Neural cell (in vitro differentiated cells): ENCODE measurements around the gene NBPF11. TPM values are rescaled to one million over a fixed set of nuclear protein-coding genes. Genes with fewer than 3 reads are reported as not detected.
"Not testable (repeated sequence)": the region's sequence is repeated elsewhere in the genome, so short reads cannot be mapped to it uniquely, and the experiment has no call there.

Experiments
- H2AFZ ChIP-seq: fragments of 200-600, 300-800 bp; sonication (generic), shearing (Covaris generic); 2 replicates; pipeline ENCODE4 v1.6.0; 2014; ENCODE audit warnings: low read depth, mild to moderate bottlenecking, antibody characterized with exemption, low read length, moderate library complexity
- H3F3A ChIP-seq: fragments of 200-600 bp; shearing (Covaris generic); 2 replicates; pipeline ENCODE4 v1.6.1; 2016; ENCODE audit warnings: mild to moderate bottlenecking, moderate library complexity, mixed read lengths, antibody characterized with exemption, low read length; ENCODE audit not compliant: insufficient read depth, poor library complexity, severe bottlenecking
- H3K27ac ChIP-seq: fragments of 200-600, 300-800 bp; sonication (generic), shearing (Covaris generic); 2 replicates; pipeline ENCODE4 v1.5.1; 2014; ENCODE audit warnings: mild to moderate bottlenecking, low read length, moderate library complexity
- H3K27me3 ChIP-seq: fragments of 300-800, 200-600 bp; sonication (generic), shearing (Covaris generic); 2 replicates; pipeline ENCODE4 v1.6.0; 2014; ENCODE audit warnings: mild to moderate bottlenecking, low read depth, low read length, moderate library complexity; ENCODE audit not compliant: insufficient read depth
- H3K36me3 ChIP-seq: fragments of 300-800, 200-600 bp; sonication (generic), shearing (Covaris generic); 2 replicates; pipeline ENCODE4 v1.5.1; 2014; ENCODE audit warnings: mild to moderate bottlenecking, antibody characterized with exemption, low read length, moderate library complexity; ENCODE audit not compliant: insufficient read depth
- H3K4me2 ChIP-seq: fragments of 300-800, 200-600 bp; sonication (generic), shearing (Covaris generic); 2 replicates; pipeline ENCODE4 v1.6.0; 2014; ENCODE audit warnings: mild to moderate bottlenecking, low read length
- H3K4me3 ChIP-seq: fragments of 300-800, 200-600 bp; sonication (generic), shearing (Covaris generic); 2 replicates; pipeline ENCODE4 v1.5.1; 2014; ENCODE audit warnings: mild to moderate bottlenecking, low read length, moderate library complexity
- H3K79me2 ChIP-seq: fragments of 200-600 bp; shearing (Covaris generic); replicated peaks from 2 replicates; pipeline ENCODE4 v1.6.0; 2014; ENCODE audit warnings: mild to moderate bottlenecking, low read length, moderate library complexity; ENCODE audit not compliant: insufficient read depth
- H3K9ac ChIP-seq: fragments of 300-800, 200-600 bp; sonication (generic), shearing (Covaris generic); 2 replicates; pipeline ENCODE4 v1.6.1; 2016; ENCODE audit warnings: mild to moderate bottlenecking, low read length, mixed read lengths
- H3K9me2 ChIP-seq: fragments of 200-600 bp; shearing (Covaris generic); 2 replicates; pipeline ENCODE4 v1.6.1; 2016; ENCODE audit warnings: mild to moderate bottlenecking, low read length, mixed read lengths; ENCODE audit not compliant: insufficient read depth
- H3K9me3 ChIP-seq: fragments of 200-600, 300-800 bp; sonication (generic), shearing (Covaris generic); 2 replicates; pipeline ENCODE4 v1.6.1; 2016; ENCODE audit warnings: mild to moderate bottlenecking, mixed run types, low read length, moderate library complexity, mixed read lengths
- H4K20me1 ChIP-seq: fragments of 200-600 bp; shearing (Covaris generic); 2 replicates; pipeline ENCODE4 v1.6.1; 2016; ENCODE audit warnings: mild to moderate bottlenecking, mixed run types; ENCODE audit not compliant: insufficient read depth
- polyA plus RNA-seq: library from polyadenylated mRNA; depleted of rRNA; stranded (reverse); fragments of >200 nt; gene quantifications from 2 replicates; pipeline ENCODE4 v1.2.3, GENCODE V29; 2014
- small RNA-seq, 3 experiments: library from RNA; depleted of rRNA; stranded (forward); fragments of <200 nt; gene quantifications; one replicate each; pipeline ENCODE3, GENCODE V24; 2012

Gene NBPF11
- polyA plus RNA-seq, 1 donor from 2014 or later = 21.8 TPM

DNA sequence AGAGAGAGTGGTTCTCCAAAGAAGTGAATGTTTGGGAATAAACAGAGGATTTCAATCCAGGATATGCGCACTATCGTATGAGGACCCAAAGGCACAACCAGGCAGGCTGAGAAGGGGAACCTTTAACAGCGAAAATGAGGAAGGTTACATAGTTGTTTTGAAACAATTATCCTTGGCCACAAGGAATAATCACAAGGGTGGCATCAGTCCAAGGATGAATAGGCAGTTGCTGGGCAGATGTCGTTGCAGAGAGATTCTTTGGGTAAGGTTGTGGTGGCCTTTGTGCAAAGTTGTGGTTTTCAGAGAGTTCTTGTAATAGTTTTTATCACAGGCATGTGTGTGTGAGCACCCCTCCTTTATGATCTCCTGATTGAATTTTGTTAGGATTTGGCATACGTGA, 94.7 kb downstream of the NBPF11 start:
- not testable (repeated sequence) for H3K9me2 ChIP-seq, H3F3A ChIP-seq, H3K27ac ChIP-seq, H3K4me3 ChIP-seq, H3K4me2 ChIP-seq, H3K9me3 ChIP-seq, H4K20me1 ChIP-seq, H3K79me2 ChIP-seq, H2AFZ ChIP-seq, H3K36me3 ChIP-seq, H3K27me3 ChIP-seq, H3K9ac ChIP-seq

Small RNA genes within 50 kb of the gene (small RNA-seq; reads per million reads assigned to genes)
- gene RNA5SP57 = 0 reads per million in 3 experiments

Other genes starting within 250 kb of the NBPF11 start
- gene GJA8, start 249.5 kb downstream of the NBPF11 start, polyA plus RNA-seq = not detected in 2 replicates
- gene GPR89B, start 223.9 kb downstream of the NBPF11 start, polyA plus RNA-seq = 36.9 and 54.7 TPM in 2 replicates